Stimulated activated CD8-positive, alpha-beta memory T cell treated with anti-CD3 and anti-CD28 coated beads, Interleukin-12 subunit alpha, Interleukin-12 subunit beta, amount 100 ng/mL, for 4 hours (primary cell): ENCODE measurements around the gene RNU6-1.

Experiments
- DNase-seq: peaks from one replicate; pipeline ENCODE4 v3.0.0-alpha.2; 2020; ENCODE audit warnings: low read depth

Gene RNU6-1

DNA sequence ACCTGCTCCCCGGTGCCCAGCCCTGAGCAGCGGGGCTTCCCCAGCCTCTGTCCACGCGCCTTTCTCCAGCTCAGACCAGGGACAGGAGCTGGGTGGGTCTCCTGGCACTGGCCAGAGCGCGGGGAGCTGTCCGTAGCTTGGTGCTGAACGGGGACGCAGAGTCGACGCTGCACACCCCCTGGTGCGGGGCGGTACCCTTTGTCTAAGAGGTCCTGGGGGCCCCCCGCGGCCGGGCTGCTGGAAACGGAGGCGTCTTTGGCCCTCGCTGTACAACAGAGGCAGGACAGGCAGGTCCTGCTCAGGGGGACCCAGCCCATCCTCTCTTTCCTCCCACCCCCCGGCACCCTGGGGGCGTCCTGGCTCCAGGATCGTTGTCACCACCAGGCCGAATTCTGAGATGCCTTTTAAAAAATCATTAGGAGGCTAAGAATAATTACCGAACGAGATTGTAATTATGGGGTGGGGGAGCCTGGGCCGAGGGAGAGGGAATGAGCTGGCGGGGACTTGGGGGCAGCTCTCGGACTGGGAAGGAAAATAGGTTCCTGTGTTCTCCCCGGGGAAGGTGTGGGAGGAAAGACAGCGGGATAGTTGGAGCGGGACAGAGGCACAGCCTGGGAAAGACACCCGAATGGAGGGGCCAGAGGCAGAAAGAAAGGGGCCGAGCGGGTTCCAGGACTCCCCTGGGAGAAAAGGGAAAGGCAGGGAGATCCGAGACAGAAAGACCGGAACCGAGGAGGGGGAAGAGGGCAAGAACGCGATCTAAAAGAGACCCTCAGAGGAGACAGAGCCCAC, 18.7 kb downstream of the RNU6-1 start:
- no peak for DNase-seq

DNA sequence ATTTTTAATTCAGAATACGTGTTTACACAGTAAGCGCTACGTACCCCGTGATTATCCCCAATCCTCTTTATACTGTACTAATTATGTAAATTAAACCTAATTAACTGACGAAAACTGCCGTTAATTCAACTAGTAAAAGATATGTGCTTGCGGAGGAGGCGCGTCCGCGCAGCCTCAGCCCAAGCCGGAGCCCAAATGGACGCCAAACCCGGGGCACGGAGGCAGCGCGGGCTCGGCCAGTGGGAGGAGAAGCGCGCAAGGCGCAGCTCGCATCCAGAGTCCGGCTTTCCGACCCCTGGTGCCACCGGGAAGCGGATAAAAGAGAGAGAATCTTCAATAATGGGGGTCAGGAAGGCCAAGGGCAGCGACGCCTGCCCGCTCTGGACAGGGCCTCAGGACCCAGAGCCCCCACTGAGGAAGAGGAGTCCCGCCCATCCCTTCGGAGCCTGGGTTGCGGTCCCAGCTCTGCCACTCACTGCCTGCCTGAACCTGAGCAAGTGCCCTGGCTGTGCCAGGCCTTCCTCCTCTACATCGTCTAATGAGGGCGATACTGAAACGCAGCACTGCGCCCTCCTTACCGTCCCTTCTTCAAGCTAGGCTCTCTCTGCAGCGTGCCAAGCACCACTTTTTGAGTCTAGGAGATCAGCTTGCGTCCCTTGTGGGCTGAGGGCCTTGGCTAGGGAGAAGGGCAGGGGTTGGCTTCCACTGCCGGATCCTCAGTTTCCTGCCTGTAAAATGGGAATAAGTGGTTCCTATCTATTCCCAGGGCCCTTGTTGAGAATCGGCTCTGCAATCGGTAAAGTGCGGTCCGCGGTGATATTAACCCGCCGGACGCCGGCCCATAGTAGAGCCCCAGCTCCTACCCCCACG, 19.5 kb downstream of the RNU6-1 start:
- DNase-seq: no peak

DNA sequence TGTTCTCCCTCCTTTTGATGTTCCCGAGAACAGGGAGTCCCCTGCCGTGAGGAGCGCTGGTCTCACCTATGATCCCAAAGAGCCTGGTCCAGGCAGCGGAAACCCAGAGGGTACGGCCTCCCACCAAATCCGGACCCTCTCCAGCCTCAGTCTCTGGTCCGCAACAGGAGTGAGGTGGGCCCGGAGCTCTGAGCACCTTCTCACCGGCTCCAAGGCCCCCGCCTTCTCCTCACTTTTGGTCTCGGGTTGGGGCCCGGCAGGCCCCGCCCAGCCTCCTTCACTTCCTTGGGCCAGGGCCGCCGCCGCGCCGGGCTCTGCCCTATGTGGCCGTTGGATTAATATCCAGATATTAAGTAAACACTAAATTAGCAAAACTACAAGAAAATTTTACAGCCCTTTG, 20.2 kb downstream of the RNU6-1 start:
- DNase-seq: no peak

DNA sequence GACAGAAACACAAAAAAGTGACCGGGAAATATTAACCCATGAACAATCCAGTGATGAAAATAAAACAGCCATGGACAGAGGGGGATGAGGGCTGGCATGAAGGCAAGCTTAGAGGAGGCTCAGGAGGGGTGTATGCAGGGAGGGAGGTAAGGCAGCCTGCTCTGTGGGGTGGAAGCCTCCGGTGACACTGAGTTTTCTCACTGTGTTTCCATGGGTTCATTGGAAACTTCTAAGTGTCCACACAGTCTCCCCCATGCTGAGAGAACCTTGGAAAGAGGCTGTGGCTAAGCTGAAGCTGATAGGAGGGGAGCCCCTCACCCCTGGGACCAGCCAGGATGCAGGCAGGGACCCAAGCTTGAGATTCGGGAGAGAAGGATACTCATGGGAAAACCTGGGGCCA, 21.4 kb downstream of the RNU6-1 start:
- no peak for DNase-seq

DNA sequence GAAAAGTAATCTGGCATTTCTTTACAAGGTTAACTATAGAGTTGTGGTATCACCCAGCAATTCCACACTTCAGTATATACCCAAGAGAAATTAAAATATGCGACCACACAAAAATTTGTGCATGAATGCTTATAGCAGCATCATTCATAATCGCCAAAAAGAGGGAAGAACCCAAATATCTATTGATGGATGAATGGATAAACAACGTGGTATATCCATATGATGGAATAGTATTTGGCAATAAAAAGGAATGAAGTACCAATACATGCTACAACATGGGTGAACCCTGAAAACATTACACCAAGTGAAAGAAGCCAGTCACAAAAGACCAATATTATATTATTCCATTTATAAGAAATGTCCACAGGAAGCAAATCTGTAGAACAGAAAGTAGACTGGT, 23.2 kb downstream of the RNU6-1 start:
- DNase-seq: no peak

DNA sequence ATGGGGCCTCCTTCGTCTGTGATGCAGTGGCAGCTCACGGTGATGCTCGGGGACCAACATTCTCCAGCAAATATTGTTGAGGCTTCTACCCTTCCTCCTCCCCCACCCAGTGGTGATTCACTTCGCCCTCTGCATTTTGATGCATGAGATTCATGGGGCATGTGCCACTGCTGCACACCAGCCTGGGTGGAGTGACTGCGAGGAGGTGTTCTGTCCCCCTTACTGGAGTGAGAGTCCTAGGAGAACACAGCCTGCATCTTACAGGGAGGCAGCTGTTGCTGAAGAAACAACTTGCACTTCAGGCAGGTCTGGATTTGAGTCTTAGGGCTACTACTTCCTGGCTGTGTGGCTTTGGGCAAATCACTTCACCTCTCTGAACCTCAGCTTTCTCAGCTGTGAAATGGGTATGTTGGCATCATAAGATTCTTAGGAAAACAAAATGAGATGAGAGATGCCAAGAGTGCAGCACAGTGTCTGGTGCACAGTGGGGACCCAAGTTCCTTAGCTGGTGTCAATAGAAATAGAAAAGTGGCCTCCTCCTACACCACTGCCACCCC, 24.7 kb downstream of the RNU6-1 start:
- DNase-seq: no peak

DNA sequence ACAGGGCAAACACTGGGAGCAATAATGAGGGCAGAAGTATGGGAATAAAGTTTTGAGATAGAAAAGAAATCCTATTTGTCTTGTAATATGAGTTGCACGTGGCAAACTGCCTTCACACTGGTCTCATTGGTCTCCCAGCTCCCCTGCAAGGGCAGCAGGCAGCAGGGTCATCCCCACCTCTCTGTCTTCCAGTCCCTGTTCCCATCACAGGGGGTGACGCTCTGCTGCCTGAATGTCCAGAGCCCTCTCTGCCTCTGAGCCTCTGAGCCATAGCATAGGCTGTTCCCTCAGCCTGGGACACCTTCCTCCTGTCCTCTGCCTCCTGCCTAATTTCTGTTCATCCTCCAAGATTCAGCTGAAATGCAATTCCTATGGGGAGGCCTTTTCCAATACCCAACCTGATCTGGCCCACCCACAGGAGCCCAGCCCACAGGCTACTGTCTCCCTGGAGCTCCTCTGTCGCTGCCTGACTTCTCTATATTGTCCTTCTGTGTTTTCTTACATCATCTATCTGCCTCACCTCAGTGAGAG, 26.7 kb downstream of the RNU6-1 start:
- DNase-seq: no peak

DNA sequence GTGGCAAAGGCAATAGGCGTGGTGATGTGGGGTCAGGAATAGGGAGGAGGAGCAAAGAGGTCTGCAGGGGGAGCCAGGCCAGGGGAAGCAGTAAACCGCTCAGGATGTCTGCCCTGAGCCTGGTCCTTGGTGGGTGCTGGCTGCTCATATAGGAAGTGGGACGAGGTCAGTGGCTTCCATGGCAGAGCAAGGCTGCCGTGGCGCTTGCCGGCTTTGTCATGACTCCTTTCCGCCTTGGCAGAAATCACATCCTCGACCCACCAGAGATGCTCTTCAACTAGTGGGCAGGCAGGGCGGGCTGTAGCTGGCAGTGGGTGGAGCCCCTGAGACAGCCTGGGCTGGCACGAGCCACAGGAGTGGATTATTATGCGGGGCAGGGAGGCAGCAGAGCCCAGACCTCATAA, 27.6 kb downstream of the RNU6-1 start:
- no peak for DNase-seq

DNA sequence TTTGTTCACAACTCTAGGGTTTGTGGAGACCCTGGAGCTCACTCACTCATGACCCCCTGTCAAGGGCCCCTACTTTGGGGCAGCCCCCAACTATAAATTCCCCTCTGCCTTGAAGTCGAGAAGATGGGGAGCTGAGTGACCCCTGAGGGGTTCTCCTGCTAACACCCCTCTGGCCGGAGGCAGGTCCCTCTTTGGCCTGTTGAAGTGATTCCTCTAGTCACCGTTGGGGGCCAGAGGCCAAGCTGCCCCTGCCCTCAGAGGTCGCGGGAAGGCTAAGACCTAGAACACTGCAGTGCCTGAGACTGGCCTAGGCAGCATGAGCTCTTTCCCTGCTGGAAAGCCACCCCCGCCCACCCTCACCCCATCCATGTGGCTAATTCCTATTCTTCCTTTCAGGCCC, 30.0 kb downstream of the RNU6-1 start:
- DNase-seq: no peak

DNA sequence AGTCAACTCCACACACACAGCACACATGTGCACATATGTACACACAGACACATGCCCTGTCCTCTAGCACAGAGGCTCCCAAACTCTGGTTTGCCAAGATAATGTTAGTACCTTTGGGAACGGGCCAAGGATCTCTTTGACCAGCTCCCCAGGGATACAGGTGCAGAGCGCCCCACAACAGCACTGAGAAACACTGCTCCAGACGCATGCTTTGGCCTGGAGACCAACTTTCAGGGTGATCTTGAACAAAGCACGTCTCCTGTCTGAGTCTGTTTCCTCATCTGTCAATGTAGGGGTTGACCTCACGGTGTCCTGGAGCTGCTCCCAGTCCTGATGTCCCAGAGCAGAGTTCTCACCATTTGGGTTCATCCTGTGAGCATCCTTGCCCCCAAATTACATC, 30.4 kb downstream of the RNU6-1 start:
- DNase-seq: no peak

DNA sequence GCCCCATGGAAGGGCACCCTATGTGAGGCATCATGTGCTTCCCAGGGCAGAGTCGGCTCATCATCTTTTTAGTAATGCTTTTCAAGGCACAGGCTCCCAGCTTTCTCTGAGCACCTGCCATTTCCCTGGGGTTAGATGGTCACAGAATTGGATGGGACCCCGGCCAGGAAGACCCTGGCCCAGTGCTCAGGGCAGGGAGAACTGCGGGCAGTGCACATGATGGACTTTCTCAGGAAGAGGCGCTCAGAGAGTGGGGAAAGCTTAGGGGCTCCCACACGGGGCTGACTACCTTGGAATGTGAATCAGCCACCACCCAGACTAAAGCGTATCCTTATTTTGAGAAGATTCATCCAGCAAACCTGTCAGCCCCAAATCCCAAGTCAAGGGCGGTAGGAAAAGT, 31.0 kb downstream of the RNU6-1 start:
- no peak for DNase-seq

DNA sequence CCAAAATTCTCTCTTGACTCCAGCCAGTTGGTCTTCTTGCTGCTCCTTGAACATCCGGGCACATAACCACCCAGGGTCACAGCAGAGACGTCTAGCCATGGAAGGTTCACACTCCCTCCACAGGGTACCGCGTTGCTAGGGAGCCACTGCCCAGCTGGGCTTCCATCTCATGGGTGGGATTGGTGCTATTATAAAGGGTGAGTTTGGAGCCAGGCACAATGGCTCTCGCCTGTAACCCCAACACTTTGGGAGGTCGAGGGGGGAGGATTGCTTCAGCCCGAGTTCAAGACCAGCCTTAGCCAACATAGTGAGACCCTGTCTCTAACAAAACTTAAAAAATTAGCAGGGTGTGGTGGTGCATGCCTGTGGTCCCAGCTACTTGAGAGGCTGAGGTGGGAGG, 32.0 kb downstream of the RNU6-1 start:
- DNase-seq: no peak

DNA sequence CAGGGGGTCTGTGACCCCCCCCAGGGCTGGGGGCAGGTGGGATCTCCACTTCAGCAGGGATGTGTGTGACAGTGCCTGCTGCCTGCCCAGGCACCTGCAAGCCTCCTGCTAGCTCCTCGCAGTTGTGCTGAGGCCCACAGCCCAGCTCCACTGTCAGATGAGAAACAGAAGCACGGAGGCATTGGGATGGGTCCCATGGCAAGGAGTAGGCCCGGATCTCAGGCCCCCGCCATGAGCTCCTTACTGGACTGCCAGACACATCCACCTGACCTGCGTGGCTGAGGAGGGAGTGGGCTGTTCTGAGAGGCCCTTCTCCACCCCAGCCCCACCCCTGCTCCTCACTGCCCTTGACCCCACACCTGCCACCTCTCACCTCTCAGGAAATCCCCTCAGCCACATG, 32.7 kb downstream of the RNU6-1 start:
- no peak for DNase-seq

DNA sequence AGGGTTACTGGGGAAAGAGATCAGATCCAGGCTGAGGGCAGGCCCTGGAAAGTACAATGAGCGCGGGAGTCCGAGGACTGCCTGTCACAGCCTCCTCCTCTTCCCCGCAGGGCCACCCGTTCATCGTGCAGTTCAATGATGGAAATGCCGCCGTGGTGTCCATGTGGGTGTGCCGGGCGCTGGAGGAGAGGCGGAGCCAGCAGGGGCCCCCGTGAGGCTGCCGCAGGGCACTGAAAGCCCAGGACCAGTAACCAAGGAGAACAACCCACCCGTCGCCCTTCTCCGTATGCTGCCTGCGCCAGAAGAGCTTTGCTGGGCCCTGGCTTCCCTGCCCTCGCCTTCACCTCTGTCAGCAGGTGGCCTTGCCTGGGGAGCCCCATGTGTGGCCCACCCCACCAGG, 33.3 kb downstream of the RNU6-1 start:
- no peak for DNase-seq

DNA sequence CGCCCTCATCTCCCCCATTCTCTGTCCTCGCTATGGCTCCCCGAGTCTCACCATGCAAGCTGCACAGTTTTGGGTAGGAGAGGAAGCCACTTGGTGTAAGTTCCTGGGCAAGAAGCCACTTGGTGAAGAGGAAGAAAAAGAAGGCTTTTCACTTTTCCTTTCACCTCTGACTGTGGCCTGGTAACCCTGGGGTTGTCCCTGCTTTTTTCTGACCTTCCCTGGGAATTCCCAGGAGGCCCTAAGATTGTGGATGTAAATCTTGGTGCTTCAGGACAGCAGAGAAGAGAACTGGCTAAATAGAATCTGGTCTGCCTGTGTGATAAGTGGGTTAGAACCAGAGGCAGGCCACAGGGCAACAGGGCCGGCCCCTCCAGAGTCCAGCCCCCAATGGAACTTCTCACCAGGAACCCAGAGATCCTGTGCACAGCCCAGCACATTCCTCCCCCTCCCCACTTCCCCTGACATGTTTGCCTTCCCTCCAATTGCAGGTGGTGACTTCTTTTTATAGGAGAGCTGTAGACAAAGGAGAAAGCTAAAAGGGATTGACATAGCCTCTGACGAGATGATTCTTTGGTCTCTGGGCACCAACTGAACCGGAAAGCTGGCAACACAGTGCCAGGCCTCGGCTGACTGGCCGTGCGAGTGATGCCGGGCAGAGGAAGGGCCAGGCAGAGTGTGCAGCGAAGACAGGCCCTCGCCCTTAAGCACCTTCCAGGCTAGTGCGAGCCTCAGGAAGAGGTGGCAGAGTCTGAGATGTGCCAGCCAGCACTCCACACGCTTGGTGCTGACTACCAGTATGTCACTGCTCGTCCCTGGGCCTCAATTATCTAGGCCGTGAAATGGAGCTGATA, 34.0 kb downstream of the RNU6-1 start:
- DNase-seq: no peak

DNA sequence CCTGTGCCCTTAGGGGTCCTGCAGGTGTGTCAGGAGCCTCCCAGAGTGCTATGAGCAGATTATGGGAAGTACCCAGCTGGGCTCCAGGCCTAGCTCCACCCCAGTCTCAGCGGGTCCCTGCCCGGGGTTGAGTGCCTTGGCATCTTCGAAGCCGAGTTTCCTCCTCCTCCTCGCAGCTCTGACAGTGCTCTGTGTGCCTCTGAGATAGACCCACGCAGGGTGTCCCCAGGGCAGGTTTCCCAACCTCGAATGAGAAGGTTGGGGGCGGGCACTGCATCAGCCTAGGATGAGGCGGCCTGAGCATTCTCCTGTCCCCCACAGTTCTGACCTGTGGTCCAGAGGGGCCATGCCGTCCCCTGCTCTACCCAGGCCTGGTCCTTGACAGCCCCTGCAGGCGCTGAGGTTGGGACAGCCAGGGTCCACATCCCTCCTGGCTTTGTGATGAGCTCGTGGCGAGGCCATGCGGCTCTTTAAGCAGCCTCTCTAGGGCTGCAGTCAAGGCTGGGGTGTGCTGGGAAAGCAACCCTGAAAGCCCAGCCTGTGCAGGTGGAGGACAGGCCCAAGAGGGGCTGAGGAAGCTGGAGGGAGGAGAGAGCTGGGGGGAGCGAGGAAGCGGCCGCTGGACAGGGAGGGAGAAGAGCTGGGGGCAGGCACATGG, 34.7 kb downstream of the RNU6-1 start:
- DNase-seq: no peak

DNA sequence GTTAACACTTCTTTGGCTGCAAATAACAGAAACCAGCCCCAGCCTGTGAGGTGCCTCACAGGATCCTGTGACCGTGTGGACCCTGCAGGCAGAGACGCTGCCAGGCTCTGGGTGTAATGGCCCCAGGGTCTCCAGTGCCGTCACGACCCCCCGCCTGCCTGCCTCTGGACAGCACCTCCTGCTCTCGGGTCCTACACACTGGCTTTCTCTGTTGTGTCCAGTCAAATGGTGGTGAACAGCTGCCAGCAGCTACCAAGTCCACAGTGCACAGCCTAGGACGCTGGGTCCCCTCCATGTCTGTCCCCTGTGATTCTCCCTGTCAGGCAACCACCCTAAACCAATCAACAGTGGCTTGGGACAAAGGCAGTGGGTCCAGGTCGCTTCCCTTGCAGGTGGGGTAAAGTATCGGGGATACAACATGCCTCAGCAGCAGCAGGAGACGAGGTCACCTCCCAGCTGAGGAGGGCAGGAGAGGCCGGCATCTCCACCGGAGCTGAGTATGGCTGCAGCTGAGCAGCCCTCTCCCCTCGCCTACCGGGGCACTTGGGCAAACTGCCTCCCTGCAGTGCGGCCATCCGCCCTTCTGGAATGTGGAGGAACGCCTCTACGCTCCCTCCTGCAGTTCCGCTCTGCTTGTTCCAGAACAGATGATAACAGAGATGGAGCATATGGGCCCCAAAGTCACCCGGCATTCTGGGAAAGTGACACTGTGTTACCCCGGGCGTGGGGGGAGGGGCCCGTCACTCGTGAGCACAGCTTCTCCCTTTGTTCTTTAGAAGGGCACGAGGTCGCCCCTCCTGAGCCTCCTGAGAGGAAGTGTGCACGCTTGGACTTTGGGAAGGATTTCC, 35.6 kb downstream of the RNU6-1 start:
- DNase-seq: no peak

DNA sequence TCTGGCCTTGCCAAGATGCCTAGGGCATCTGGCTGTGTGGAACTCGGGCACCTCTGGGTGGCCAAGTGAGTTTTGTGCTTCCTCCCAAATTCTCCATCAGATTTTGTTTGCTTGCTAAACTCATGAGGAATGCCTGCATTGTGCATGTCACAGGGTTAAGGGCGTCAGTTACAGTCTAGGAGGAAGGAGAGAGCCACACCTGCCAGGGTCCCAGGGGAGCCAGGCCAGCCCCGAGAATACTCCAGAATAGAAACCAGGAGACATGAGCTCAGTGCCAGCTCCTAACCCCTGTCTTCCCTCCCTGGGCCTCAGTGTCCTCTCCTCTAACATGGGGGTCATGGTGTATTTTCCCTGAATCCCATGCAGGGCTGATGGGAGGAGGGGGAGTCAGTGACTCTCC, 36.5 kb downstream of the RNU6-1 start:
- no peak for DNase-seq

DNA sequence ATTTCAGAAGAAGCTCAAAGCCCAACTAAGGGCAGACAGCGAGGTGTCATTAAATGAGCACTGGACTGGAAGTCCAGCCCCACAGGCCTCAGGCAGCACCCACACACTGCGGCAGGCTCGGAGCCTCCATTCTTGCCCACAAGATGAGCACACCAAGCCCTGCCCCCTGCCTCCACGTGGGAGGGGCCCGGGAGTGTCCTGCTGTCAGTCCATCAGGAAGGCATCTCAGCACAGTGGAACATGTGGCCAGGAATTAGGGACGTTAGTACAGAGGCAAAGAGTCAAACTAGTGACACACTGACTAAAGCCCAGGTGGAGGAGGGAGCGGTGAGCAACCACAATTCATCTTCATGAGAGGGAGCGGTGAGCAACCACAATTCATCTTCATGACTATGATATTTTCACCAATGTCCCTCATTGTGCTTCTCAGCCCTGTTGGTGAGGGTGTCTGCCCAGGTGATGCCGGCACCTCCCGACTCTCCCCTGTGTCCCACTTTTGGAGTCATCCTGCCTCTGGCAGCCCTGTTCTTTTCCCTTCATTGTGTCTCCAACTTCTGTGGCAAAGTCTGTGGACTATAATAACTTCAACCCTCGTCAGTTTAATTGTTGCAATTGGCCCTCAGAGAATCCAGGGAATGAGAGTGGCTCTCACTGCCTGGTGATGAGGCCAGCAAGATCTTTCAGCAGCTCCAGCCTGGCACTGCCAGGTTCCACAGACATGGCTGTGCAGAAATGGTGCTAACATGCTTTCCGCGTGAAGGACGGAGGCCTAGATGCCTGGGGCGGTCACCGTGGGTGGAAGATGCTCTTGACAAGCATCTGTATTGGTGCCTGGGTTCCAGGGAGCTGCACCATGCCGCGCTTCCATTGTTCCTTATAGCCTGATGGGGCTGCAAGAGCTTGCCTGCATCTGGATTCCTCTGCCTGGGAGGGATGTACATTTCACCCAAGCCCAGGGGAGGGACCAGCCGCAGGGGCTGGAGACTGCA, 37.6 kb downstream of the RNU6-1 start:
- DNase-seq: no peak
